Measurements from ENCODE around the gene ACBD3.

The ACBD3 gene

DNA sequence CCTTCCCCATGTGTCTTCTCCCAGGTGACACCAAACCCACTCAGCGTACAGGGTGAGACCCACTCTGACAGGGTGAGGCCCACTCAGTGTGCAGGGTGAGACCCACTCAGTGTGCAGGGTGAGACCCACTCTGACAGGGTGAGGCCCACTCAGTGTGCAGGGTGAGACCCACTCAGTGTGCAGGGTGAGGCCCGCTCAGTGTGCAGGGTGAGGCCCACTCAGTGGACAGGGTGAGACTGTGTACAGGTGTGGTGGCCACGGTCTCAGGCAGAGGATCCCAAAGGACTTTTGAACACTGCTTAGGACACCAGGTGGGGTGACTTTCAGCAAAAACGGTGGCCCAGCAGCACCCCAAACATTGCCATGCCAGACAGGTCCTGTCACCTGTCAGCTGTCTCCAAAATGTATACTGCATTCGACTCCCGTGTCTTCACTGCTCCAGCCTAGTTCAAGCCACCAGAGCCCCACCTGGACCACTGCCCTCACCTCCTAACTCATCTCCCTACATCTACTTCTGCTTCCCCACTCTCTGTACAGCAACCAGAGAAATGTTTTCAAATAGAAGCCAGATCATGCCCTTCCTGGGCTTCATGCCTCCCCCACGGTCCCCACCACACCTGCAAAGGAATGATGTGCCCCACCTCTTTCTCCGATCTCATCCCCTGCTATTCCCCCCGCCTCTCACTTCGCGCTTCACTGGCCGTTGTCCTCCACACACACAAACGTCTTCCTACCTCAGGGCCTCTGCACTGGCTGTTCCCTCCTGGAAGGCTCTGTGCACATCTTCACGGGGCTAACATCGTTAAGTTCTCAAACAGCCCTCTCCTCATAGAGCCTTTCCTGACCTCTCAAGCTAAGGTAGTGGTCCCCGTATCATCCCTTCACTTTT is 52.1 kb downstream of the ACBD3 start:
- DNase-seq (ENCODE audit: low read depth) = no peak

DNA sequence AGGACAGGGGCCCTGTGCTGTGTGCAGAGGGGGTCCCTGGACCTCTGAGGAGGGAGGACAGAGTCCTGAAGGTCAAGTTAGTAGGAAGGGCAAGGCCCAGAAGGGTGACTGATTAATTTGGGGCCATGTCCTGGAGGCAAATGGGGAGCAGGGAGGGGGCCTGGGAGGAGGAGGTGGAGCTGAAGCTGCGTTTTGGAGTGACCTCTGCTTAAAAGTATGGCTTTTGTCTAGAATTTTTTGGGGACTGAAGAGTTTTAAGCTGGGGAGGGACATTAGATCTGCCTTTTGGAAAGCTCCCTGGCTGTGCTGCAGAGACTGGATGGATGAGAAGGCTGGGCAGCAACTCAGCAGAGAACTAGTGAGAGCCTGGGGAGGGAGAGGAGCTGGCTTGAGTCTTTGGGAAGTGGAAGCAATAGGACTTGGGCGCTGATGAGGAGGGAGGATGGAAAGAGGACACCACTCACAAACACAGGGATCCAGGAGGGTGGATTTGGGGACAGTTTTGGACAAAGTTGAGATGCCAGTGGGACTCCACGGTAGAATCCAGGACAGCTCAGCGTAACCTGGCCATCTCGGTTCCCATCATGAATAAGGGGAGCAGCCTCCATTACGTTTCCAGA is 52.9 kb downstream of the ACBD3 start:
- DNase-seq (ENCODE audit: low read depth) = no peak

DNA sequence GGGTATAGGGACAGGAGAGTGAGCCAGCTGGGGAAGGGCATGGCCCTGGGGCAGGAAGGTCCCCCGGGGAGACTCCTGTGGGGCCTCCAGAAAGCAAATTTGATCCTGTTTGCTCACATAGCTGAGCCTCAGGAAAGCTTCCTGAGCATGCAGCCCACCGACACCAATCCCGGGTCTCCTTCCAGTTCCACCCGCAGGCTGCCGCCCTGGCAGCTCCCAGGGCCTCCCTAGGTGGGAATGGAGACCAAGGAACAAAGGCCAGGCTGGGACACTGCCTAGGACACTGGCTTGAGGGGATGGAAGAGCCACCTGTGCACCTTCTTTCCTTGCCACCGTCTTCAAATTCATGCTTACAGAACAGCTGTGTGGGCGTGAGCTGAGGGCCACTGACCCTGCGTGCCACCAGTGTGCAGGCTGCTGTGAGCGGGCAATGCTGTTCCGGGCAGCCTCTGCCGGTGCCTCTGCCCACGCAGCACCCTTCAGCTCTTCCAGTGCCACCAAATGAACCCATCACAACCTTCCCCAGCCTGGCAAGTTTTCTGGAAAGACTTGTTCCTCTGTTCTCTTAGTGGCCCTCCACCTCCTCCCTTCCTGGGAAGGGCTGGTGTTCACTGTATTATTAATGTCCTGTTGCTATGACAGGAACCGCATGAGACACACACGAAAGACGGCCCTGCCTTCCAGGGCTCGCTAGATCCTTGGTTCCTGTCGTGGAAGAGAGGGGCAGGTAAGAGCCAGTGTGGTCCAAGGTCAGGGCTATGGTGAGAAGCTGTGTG is 53.6 kb downstream of the ACBD3 start:
- no peak for DNase-seq (ENCODE audit: low read depth)

DNA sequence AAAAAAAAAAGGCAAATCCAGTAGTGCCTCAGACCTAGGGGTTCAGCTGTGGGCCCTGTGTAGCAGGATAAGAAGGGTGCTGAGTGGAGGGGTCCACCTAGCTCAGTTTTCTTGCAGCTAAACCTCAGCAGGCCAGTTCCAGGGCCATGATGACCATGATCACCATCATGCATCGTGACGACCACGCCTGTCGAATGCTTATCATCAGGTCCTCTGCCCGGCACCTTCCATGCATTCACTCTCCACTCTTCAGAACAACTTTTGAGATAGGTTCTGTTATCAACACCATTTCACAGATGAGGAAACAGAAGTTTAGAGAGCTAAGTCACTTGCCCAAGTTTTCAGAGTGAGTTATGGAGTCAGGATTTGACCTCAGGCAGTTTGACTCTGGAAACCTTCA is 54.9 kb downstream of the ACBD3 start:
- DNase-seq (ENCODE audit: low read depth) = no peak

DNA sequence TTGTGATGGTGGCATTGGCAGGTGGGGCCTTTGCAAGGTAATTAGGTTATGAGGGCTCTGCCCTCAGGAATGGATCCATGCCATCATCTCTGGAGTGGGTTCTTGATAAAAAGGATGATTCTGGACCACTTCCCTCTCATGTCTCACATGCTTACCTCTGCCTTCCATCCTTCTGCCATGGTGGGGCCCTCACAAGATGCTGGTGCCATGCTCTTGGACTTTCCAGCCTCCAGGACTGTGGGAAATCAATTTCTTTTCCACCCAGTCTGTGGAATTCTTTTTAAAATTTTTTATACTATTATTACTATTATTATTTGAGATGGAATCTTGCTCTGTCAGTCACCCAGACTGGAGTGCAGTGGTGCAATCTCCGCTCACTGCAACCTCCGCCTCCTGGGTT is 57.3 kb downstream of the ACBD3 start:
- DNase-seq (ENCODE audit: low read depth) = no peak

DNA sequence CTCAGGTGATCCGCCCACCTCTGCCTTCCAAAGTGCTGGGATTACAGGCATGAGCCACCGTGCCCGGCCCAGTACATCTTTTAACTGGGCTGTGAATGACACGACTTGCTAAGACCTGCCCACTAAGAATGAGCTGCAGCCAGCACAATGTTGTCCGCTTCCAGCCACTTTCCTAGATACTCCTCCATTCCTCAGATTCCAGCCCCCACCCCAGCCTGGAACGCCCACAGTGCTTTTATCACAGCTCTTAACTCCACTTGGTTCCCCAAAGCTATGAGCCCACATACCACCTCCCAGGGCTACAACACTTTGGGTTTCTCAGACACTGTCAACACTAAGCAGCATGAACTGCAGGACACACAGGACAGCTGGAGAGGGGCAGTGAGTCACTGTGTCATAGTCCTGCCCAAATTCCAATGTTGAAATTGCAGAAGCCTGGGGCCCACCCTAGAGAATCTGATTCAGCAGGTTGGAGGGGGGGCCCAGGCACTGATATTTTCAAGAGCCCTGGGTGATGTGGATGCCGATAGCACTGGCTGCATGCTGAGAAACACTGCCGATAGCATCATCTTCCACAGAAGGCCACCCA is 58.0 kb downstream of the ACBD3 start:
- DNase-seq (ENCODE audit: low read depth) = no peak

DNA sequence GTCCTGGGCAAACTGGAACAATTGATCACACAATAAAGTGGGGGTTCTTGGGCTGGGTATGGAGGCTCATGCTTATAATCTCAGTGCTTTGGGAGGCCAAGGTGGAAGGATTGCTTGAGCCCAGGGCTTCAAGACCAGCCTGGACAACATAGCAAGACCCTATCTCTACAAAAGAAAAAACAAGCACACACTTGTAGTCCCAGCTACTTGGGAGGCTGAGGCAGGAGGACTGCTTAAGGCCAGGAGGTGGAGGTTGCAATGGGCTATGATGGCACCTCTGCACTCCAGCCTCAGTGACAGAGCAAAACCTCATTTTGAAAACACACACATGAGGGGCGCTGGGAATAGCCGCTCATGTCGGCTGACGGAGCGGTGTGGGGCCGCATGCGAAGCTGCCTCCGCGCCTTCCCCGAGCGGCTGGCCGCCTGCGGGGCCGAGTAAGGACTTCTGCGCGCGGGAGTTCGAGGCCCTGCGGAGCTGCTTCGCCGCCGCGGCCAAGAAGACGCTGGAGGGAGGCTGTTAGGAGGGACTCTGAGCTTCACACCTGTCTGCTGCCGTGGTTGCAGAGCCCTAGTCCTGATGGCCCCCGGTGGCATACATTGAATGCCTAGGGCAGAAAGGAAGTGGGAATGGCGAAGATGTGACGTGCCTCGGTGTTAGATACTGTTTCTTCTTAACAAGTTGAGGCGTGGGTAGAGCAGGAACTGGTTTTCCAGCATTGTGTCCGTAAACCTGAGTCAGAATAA is 59.5 kb downstream of the ACBD3 start:
- no peak for DNase-seq (ENCODE audit: low read depth)

DNA sequence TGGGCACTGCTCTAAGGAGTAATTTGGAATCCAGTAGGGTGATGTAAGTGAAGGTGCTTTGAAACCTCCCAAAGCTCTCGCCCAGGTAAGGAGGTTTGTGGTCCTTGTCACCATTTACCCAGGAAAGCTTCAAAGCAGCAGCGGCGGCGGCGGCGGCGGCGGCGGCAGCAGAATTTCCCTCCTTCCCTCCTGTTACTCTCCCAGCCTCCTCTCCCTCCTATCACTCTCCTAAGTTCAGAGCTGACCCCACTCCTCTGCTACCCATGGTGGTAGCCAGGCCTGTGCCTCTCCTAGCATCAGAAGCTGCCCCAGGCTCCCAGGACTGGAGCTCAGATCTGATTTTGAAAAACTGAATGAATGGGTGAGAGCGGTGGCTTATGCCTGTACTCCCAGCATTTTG is 60.7 kb downstream of the ACBD3 start:
- no peak for DNase-seq (ENCODE audit: low read depth)

DNA sequence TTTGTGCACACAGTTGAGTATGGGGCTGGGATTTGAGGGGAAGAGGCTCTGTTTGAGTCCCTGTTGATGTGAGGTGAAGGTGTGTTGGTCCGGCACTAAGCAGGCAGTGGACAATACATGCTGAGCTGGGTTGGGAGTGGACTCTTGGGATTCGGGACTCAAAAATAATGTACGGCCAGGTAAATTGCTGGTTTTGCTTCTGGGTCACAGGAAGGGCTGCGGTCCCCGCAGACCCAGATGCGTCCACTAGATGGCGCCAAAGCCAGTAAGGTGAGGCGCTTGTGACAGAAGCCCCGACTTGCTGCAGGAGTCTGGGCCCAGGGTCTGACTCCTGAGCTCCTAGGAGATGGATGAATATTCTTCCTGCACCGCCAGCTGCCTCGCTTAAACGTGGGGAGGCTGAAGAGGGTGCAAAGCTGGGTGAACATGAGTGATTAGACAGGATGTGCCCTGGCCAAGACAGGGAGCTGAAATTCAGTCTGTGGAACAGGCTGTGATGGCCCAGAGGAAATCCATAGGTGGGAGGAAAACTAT is 61.4 kb downstream of the ACBD3 start:
- DNase-seq (ENCODE audit: low read depth) = no peak

DNA sequence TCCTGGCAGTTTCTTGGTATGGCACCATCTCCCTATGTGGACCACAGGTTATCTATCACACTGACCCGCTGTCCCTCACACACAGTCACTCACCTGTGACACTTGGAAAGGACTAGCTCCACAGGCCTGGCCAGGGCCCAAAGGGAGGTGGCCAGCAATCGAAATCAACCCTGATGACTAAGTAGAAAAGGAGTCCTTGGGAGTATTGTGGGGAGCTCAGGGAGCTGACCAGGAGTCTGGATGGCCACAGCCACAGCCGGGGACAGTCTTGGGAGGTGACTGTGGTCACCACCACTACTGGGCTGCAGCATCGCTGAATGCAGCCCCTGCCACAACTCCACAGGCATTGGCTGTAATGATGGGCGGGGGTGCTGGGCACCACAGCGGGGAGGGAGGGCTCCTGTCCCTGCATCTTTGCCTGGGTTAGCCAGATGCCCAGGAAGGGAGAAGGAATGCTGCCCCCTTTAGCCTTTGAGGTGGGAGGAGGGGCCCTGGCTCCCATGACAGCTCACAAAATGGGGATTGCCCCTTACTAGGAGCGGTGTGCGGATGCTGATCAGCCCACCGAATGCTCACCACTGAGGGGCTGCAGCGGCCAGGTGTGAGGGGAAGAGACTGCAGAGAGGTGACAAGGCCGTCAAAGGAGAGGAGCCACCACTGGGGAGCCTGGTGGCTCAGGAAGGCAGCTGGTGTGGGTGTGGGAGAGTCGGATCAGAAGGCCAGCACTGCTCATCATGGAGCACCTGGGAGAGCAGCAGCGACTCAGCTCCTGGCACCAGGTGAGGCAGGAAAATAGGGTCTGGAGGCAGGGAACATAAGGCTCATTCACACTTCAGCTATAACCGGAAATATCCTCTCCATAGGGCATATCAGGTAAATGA is 62.7 kb downstream of the ACBD3 start:
- no peak for DNase-seq (ENCODE audit: low read depth)

DNA sequence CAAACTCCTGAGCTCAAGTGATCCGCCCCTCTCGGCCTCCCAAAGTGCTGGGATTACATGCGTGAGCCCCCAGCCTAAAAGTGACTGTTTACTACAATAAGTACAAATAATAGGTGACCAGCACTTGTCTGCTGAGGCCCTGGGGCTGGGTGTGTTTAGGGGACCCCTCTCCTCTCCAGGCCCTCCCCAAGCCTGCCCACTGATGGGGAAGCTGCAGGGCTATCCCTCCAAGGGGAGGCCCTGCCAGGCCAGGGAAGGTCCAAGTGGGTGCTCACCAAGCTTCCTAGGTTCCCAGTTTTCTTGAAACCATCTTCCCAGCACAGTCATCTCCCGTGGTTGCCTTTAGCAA is 63.4 kb downstream of the ACBD3 start:
- DNase-seq (ENCODE audit: low read depth) = no peak

DNA sequence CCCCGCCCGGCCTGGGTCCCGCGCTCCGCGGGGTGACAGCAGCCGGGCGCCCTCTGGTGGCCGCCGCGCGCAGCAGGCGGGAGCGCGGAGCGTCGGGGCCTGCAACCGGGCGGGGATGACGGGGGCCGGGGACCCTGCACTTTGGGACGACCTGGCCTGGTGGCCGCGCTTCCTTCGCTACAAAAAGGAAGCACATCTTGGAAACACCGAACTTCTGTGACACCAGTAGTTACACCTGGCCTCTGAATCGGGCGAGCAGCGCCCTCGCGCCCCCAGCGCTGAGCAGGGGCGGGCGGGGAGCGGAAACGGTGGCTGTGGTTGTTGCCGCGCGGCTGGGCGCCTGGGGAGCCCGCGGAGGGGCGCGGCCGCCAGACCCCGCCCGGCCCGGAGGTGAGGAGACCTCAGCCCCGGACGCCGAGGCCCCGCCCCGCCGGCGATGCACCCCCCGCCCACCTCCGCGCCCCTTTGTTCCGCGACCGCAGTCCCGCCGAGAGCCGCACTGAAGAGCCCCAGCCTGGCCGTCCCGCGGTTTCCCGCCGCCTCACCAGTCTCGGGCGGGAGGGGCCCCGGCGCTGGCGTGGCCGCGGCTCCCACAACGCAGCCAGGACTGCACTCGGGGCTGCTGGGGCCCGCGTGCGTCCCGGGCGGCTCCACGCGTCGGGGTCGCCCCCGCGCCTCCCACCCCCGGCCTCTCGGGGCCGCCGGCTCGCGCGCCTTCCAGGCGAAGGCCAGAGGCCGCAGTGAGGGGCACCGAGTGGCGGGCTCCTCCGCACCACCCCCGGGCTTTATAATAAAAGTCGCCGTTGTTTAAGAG is 64.7 kb downstream of the ACBD3 start:
- no peak for DNase-seq (ENCODE audit: low read depth)

DNA sequence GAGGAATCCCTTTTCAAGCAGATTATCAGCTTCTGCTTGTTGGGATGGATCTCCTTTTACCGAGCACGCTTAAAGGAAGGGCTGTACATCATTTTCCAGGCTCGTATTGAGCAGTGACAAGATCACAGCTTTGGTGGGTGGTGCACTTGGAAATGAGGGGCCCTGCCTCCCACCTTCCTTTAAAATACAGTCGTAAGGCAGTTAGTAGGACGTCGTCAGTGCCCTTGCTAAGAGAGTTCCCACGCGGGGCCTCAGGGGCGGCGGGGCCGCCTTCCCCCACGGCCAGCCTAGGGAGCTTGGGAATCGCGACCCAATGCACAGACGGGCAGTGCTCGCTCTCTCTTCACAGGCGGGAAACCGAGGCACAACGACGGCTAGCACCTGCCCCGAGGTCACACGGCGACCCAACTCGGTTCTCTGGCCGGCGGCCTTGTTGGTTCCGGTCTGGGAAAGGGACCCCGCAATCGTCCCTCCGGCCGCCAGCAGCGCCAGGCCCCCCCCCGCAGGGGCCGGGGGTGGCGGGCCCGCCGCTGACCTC is 65.4 kb downstream of the ACBD3 start:
- no peak for DNase-seq (ENCODE audit: low read depth)

DNA sequence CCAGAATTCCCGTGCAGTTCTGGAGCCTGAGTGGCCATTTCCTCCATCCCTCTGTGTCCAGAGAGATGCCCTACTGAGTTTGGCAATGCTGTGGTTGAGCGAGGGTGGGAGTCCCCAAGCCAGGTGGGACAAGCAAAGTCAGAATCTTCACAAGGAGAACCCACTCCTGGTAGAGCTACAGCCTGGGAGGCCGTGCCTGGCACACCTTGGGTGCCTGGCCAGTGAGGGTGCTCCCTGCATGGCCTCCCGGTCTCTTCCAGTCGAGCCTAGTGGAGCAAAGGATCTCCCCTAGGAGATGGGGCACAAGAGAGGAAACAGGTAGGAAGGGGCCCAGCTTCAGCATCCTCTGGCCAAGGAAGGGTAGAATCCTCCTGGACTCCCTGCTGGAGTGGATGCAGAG is 66.1 kb downstream of the ACBD3 start:
- no peak for DNase-seq (ENCODE audit: low read depth)

DNA sequence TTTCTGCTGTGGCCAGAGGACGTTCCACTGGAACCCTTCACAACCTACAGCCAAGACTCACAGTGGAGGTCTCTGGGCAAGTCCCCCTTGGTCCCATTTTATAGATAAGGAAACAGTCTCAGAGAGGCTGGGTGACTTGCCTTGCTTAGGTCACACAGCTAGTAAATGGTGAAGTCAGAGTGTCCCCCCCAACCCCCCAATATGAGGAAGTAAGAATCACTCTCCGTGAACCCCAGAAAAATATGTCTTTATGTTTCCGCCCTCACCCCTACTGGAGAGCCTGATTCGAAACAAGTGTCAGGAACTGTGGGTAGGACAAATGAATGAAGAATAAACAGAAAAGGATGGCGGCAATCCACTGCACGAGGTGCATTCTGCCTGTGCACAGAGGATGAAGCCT is 67.4 kb downstream of the ACBD3 start:
- no peak for DNase-seq (ENCODE audit: low read depth)

DNA sequence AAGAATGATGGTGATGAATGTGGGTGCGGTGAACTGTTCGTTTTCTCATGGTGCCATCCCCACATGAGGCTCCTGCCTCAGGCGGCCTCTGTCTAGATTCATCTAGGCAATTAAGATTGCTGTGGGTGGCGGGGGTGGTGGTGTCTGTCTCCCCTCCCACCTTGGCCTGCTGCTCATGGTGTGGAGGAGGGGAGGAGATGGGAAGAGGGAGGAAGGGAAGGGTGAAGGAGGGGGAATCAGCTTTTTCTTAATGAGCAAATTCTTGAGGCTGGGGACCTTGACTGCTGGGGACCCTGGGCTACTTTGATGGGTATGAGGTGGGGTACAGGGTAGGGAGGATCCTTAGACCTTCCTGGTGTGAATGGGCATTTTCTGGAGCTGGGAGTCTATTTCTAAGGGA is 68.2 kb downstream of the ACBD3 start:
- no peak for DNase-seq (ENCODE audit: low read depth)

DNA sequence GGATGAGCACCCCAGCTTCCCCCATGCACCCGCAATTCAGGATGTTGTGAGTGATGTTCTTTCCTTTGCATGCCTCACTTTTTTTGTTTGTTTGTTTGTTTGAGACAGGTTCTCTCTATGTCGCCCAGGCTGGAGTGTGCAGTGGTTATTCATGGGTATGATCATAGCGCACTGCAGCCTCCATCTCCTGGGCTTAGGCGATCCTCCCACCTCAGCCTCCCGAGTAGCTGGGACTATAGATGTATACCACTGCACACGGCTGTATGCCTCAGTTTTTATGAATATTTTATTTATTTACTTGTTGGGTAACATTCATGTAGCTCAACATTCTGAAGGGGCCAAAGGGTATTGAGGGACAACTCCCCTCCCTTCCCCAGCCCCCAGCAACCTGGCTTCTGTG is 69.2 kb downstream of the ACBD3 start:
- DNase-seq (ENCODE audit: low read depth) = no peak

DNA sequence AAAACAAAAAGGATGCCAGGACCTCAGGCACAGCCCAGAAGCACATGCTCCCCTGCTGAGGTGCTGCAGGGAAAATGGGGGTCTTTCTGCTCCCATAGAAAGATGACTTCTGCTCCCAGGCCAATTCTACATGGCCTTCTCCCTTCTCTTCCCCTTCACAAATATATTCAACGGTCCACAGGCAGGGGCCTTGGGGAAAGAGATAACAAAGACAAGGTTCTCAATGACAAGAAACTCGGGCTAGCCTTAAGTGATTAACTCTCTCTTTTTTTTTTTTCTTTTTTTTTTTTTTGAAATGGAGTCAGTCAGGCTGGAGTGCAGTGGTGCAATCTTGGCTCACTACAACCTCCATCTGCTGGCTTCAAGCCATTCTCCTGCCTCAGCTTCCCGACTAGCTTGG is 69.9 kb downstream of the ACBD3 start:
- no peak for DNase-seq (ENCODE audit: low read depth)

DNA sequence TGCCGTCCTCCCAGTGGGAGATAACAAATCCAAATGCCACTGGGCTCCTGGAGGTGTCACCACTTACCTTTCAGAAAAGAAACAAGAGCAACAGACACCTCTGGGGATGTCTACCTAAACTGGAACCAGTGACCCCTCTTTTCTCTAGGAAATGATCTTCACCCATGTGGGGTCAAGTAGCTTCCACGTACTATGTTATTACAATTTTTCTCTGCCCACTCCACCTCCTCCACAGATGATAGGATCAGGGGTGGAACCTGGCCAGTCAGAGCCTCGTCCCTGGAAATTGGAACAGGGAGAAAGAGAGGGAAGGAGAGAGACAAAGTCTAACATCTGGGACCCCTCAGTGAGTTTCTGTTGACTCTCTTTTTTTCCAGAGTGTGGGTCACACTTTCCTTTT is 73.9 kb downstream of the ACBD3 start:
- DNase-seq (ENCODE audit: low read depth) = no peak

DNA sequence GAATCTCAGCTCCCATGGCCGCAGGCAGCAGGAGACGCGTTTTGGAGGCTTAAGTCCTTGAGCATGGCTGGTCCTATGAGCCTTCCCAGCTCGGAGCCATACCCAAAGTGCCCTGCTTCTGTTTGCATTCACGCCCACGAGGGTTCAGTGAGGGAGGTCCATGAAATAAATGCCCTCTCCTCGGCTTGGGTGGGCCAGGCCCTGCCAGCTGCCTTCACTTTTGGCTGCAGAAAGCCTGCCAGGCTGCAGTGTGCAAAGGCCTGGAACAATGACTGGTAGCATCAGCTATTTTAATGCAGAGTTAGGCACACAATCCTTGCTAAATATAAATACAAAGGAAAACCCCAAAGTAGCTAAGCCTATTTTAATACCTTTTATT is 74.7 kb downstream of the ACBD3 start:
- no peak for DNase-seq (ENCODE audit: low read depth)

All from HS-5 (cell line).